Measurements from ENCODE around the gene TNPO1.

Gene TNPO1

GRCh38 chr5:72817076-72817481, 618 bp downstream of the TNPO1 start:
- peak overlapping the region; percentile 99 for H2AFZ ChIP-seq (ENCODE audit: low read length)
- H4K8ac ChIP-seq (ENCODE audit: low read depth, low read length) = no peak overlapping the region
- H3K36me3 ChIP-seq (replicated peaks in 1 of 2; ENCODE audit: control insufficient read depth in 2 of 2, insufficient read depth in 2 of 2, low read length in 2 of 2) = peaks cover 0 to 10% of the 10 kb centered on the region in 2 donors
- peaks cover 2 to 9% of the 10 kb centered on the region in 2 donors for H3K4me1 ChIP-seq (ENCODE audit: control insufficient read depth in 2 of 2, insufficient read depth in 1 of 2, low read depth in 1 of 2, low read length in 2 of 2)
- peak overlapping the region; percentile 97 for H3K4ac ChIP-seq (ENCODE audit: low read length)
- peak overlapping the region; percentile 91 for H2BK120ac ChIP-seq (ENCODE audit: low read depth, low read length)
- peak overlapping the region; percentile 99 for H3K27ac ChIP-seq (replicated peaks; ENCODE audit: low read length)
- H2BK5ac ChIP-seq (ENCODE audit: low read length) = peak overlapping the region; percentile 99
- peak overlapping the region; percentile 49 for H2BK12ac ChIP-seq (ENCODE audit: low read length)
- H3K4me3 ChIP-seq (ENCODE audit: low read length in 2 of 2) = peak overlapping the region; percentile 87 to 96
- H3K4me2 ChIP-seq (ENCODE audit: insufficient read depth, low read length, poor library complexity, severe bottlenecking) = peak overlapping the region; percentile 61
- H4K91ac ChIP-seq (ENCODE audit: low read depth, low read length, poor library complexity) = no peak overlapping the region
- peak overlapping the region; percentile 99 for H3K9ac ChIP-seq (ENCODE audit: low read depth, low read length, poor library complexity)
- peak overlapping the region; percentile 99 for H3K23ac ChIP-seq (ENCODE audit: low read depth, low read length, poor library complexity)
- WGBS, 2 donors (ENCODE audit: extremely low coverage in 2 of 2, insufficient read length in 2 of 2, insufficient replicate concordance in 1 of 2) = no CpG with 5 or more reads among the region's 24 CpGs
- no peak for DNase-seq (ENCODE audit: low spot score)
- H3K18ac ChIP-seq (ENCODE audit: low read length) = peak overlapping the region; percentile 99
- H3K79me1 ChIP-seq (ENCODE audit: low read depth, low read length) = no peaks in the 10 kb centered on the region
- H2AK5ac ChIP-seq (ENCODE audit: low read depth, low read length) = peak overlapping the region; percentile 95
- peak overlapping the region; percentile 91 for H2BK15ac ChIP-seq (ENCODE audit: low read length)
- H3K27me3 ChIP-seq (ENCODE audit: control insufficient read depth in 3 of 3, insufficient read depth in 3 of 3, low read depth in 1 of 3, low read length in 3 of 3) = no peaks in the 10 kb centered on the region
- H3K14ac ChIP-seq (ENCODE audit: low read length) = peak overlapping the region; percentile 99
- peaks cover 0 to 8% of the 10 kb centered on the region in 2 donors for H3K9me3 ChIP-seq (replicated peaks in 1 of 2; ENCODE audit: control insufficient read depth in 2 of 2, insufficient read depth in 1 of 2, low read depth in 1 of 2, low read length in 2 of 2)

GRCh38 chr5:72817671-72818266, 1.3 kb downstream of the TNPO1 start:
- no peak for DNase-seq (ENCODE audit: low spot score)

GRCh38 chr5:72818866-72819534, 2.5 kb downstream of the TNPO1 start:
- no peak overlapping the region for H3K27ac ChIP-seq (replicated peaks; ENCODE audit: low read length)

More at GRCh38 chr5:72817671-72818266, 1.3 kb downstream of the TNPO1 start:
- Histone ChIP-seq H3K4me1 (ENCODE audit: control insufficient read depth in 2 of 2, insufficient read depth in 1 of 2, low read depth in 1 of 2, low read length in 2 of 2) (peaks cover 2 to 9% of the 10 kb centered on the region in 2 donors), H2BK15ac (ENCODE audit: low read length) (no peak overlapping the region), H2BK120ac (ENCODE audit: low read depth, low read length) (no peak overlapping the region), H3K79me1 (ENCODE audit: low read depth, low read length) (no peaks in the 10 kb centered on the region), H3K4me3 (ENCODE audit: low read length in 2 of 2) (peak overlapping the region; percentile 55 to 87), H2AFZ (ENCODE audit: low read length) (no peak overlapping the region), H3K9ac (ENCODE audit: low read depth, low read length, poor library complexity) (no peak overlapping the region), H3K4me2 (ENCODE audit: insufficient read depth, low read length, poor library complexity, severe bottlenecking) (peak overlapping the region; percentile 67), H4K91ac (ENCODE audit: low read depth, low read length, poor library complexity) (no peak overlapping the region), H3K27me3 (ENCODE audit: control insufficient read depth in 3 of 3, insufficient read depth in 3 of 3, low read depth in 1 of 3, low read length in 3 of 3) (no peaks in the 10 kb centered on the region), H3K23ac (ENCODE audit: low read depth, low read length, poor library complexity) (no peak overlapping the region), H2AK5ac (ENCODE audit: low read depth, low read length) (no peak overlapping the region), H3K27ac (replicated peaks; ENCODE audit: low read length) (peak overlapping the region; percentile 46), H3K36me3 (replicated peaks in 1 of 2; ENCODE audit: control insufficient read depth in 2 of 2, insufficient read depth in 2 of 2, low read length in 2 of 2) (peaks cover 0 to 10% of the 10 kb centered on the region in 2 donors), H3K4ac (ENCODE audit: low read length) (no peak overlapping the region), H3K9me3 (replicated peaks in 1 of 2; ENCODE audit: control insufficient read depth in 2 of 2, insufficient read depth in 1 of 2, low read depth in 1 of 2, low read length in 2 of 2) (peaks cover 0 to 8% of the 10 kb centered on the region in 2 donors), H2BK5ac (ENCODE audit: low read length) (no peak overlapping the region), H4K8ac (ENCODE audit: low read depth, low read length) (no peak overlapping the region), H3K14ac (ENCODE audit: low read length) (no peak overlapping the region), H3K18ac (ENCODE audit: low read length) (no peak overlapping the region), H2BK12ac (ENCODE audit: low read length) (no peak overlapping the region)
- no CpG with 5 or more reads among the region's 6 CpGs for WGBS, 2 donors (ENCODE audit: extremely low coverage in 2 of 2, insufficient read length in 2 of 2, insufficient replicate concordance in 1 of 2)

GRCh38 chr5:72821776-72822175, 5.3 kb downstream of the TNPO1 start:
- Histone ChIP-seq H2BK12ac (ENCODE audit: low read length) (no peak overlapping the region), H3K23ac (ENCODE audit: low read depth, low read length, poor library complexity) (no peak overlapping the region), H3K9me3 (replicated peaks in 1 of 2; ENCODE audit: control insufficient read depth in 2 of 2, insufficient read depth in 1 of 2, low read depth in 1 of 2, low read length in 2 of 2) (peaks cover 1 to 12% of the 10 kb centered on the region in 2 donors), H3K18ac (ENCODE audit: low read length) (no peak overlapping the region), H4K91ac (ENCODE audit: low read depth, low read length, poor library complexity) (no peak overlapping the region), H3K9ac (ENCODE audit: low read depth, low read length, poor library complexity) (no peak overlapping the region), H3K79me1 (ENCODE audit: low read depth, low read length) (peaks cover 2% of the 10 kb centered on the region), H2AFZ (ENCODE audit: low read length) (no peak overlapping the region), H3K36me3 (replicated peaks in 1 of 2; ENCODE audit: control insufficient read depth in 2 of 2, insufficient read depth in 2 of 2, low read length in 2 of 2) (peaks cover 0 to 33% of the 10 kb centered on the region in 2 donors), H2BK15ac (ENCODE audit: low read length) (no peak overlapping the region), H2AK5ac (ENCODE audit: low read depth, low read length) (no peak overlapping the region), H3K14ac (ENCODE audit: low read length) (no peak overlapping the region), H3K4ac (ENCODE audit: low read length) (no peak overlapping the region), H3K27ac (replicated peaks; ENCODE audit: low read length) (no peak overlapping the region), H3K4me3 (ENCODE audit: low read length in 2 of 2) (no peak overlapping the region), H3K4me1 (ENCODE audit: control insufficient read depth in 2 of 2, insufficient read depth in 1 of 2, low read depth in 1 of 2, low read length in 2 of 2) (peaks cover 2 to 9% of the 10 kb centered on the region in 2 donors), H3K27me3 (ENCODE audit: control insufficient read depth in 3 of 3, insufficient read depth in 3 of 3, low read depth in 1 of 3, low read length in 3 of 3) (no peaks in the 10 kb centered on the region), H4K8ac (ENCODE audit: low read depth, low read length) (no peak overlapping the region), H3K4me2 (ENCODE audit: insufficient read depth, low read length, poor library complexity, severe bottlenecking) (no peak overlapping the region), H2BK5ac (ENCODE audit: low read length) (no peak overlapping the region), H2BK120ac (ENCODE audit: low read depth, low read length) (no peak overlapping the region)
- DNase-seq (ENCODE audit: low spot score) = no peak
- WGBS, 2 donors (ENCODE audit: extremely low coverage in 2 of 2, insufficient read length in 2 of 2, insufficient replicate concordance in 1 of 2) = no CpG with 5 or more reads among the region's 2 CpGs

More at GRCh38 chr5:72818866-72819534, 2.5 kb downstream of the TNPO1 start:
- DNase-seq (ENCODE audit: low spot score) = peak; percentile 58
- peak overlapping the region in 1 of 2 donors; percentile 87 for H3K4me3 ChIP-seq (ENCODE audit: low read length in 2 of 2)
- H3K9ac ChIP-seq (ENCODE audit: low read depth, low read length, poor library complexity) = no peak overlapping the region
- no peaks in the 10 kb centered on the region for H3K27me3 ChIP-seq (ENCODE audit: control insufficient read depth in 3 of 3, insufficient read depth in 3 of 3, low read depth in 1 of 3, low read length in 3 of 3)
- no CpG with 5 or more reads among the region's 5 CpGs for WGBS, 2 donors (ENCODE audit: extremely low coverage in 2 of 2, insufficient read length in 2 of 2, insufficient replicate concordance in 1 of 2)
- no peak overlapping the region for H2BK5ac ChIP-seq (ENCODE audit: low read length)
- H3K79me1 ChIP-seq (ENCODE audit: low read depth, low read length) = no peaks in the 10 kb centered on the region
- peaks cover 2 to 9% of the 10 kb centered on the region in 2 donors for H3K4me1 ChIP-seq (ENCODE audit: control insufficient read depth in 2 of 2, insufficient read depth in 1 of 2, low read depth in 1 of 2, low read length in 2 of 2)
- peaks cover 0 to 8% of the 10 kb centered on the region in 2 donors for H3K9me3 ChIP-seq (replicated peaks in 1 of 2; ENCODE audit: control insufficient read depth in 2 of 2, insufficient read depth in 1 of 2, low read depth in 1 of 2, low read length in 2 of 2)
- H3K36me3 ChIP-seq (replicated peaks in 1 of 2; ENCODE audit: control insufficient read depth in 2 of 2, insufficient read depth in 2 of 2, low read length in 2 of 2) = peaks cover 0 to 10% of the 10 kb centered on the region in 2 donors
- no peak overlapping the region for H2BK12ac ChIP-seq (ENCODE audit: low read length)
- H3K23ac ChIP-seq (ENCODE audit: low read depth, low read length, poor library complexity) = no peak overlapping the region
- H3K14ac ChIP-seq (ENCODE audit: low read length) = no peak overlapping the region
- no peak overlapping the region for H3K18ac ChIP-seq (ENCODE audit: low read length)
- H4K91ac ChIP-seq (ENCODE audit: low read depth, low read length, poor library complexity) = no peak overlapping the region
- no peak overlapping the region for H2BK15ac ChIP-seq (ENCODE audit: low read length)
- no peak overlapping the region for H2BK120ac ChIP-seq (ENCODE audit: low read depth, low read length)
- H2AFZ ChIP-seq (ENCODE audit: low read length) = no peak overlapping the region
- H4K8ac ChIP-seq (ENCODE audit: low read depth, low read length) = no peak overlapping the region
- no peak overlapping the region for H2AK5ac ChIP-seq (ENCODE audit: low read depth, low read length)
- H3K4ac ChIP-seq (ENCODE audit: low read length) = no peak overlapping the region
- peak overlapping the region; percentile 19 for H3K4me2 ChIP-seq (ENCODE audit: insufficient read depth, low read length, poor library complexity, severe bottlenecking)

All from neuronal stem cell (in vitro differentiated cells).